22Rv1 (cell line): ENCODE results near the gene TRPC6.

Experiments
- ZFX ChIP-seq: fragments of 450-650 bp; IDR thresholded peaks from 2 replicates; pipeline ENCODE4 v1.6.1; 2017; ENCODE audit warnings: antibody characterized with exemption, borderline replicate concordance
- TF ChIP-seq, protein P1 (sequence below): fragments of 450-650 bp; IDR thresholded peaks from 2 replicates; pipeline ENCODE4 v1.5.1; 2017; ENCODE audit warnings: mild to moderate bottlenecking

DNA sequence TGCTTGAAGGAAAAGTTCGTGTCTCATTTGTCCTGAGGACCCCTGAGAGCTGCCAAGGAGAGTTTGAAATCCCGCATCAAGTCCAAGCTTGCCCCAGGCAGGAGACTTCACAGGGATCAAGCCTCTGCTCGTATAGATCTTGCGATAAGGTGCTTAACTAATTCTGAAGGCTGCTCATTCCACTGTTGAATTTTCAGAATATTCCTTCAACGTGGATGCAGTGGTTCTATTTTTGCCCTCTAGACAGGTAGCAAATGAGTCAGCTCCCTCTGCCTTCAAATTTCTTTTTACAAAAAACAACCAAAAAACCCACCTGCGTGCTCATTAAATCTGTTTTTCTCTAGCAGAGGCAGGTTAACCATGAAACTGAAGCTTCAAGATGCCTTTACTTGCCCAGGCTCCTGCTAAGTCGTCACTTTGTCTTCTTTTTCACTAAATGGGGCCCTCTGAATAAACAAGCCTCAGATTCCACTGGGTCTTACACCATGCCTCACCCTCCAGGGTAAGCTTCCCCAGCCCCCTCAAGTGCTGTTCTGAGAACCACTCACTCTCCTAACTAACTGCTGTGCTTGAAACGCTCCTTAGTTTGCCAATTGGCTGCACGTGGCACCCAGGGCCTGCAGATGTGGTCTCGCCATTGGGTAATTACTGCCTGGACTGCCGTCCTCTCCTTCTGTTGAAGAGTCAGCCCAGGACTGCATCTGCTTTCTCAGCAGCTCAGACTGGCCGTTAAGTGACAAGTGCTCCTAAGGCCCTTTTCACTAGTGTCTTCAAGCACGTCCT, 105.0 kb downstream of the TRPC6 start:
- TF ChIP-seq, protein P1, sequence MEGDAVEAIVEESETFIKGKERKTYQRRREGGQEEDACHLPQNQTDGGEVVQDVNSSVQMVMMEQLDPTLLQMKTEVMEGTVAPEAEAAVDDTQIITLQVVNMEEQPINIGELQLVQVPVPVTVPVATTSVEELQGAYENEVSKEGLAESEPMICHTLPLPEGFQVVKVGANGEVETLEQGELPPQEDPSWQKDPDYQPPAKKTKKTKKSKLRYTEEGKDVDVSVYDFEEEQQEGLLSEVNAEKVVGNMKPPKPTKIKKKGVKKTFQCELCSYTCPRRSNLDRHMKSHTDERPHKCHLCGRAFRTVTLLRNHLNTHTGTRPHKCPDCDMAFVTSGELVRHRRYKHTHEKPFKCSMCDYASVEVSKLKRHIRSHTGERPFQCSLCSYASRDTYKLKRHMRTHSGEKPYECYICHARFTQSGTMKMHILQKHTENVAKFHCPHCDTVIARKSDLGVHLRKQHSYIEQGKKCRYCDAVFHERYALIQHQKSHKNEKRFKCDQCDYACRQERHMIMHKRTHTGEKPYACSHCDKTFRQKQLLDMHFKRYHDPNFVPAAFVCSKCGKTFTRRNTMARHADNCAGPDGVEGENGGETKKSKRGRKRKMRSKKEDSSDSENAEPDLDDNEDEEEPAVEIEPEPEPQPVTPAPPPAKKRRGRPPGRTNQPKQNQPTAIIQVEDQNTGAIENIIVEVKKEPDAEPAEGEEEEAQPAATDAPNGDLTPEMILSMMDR: no peak
- no peak for TF ChIP-seq ZFX
